VCaP (cell line): ENCODE results near the gene MRPL50.
"Not testable (repeated sequence)": the region's sequence is repeated elsewhere in the genome, so short reads cannot be mapped to it uniquely, and the experiment has no call there.

Source experiments
- H3K27ac ChIP-seq: fragments of 450-650 bp; 2 replicates; pipeline ENCODE4 v1.5.1; 2017
- CTCF ChIP-seq: fragments of 450-650 bp; conservative IDR thresholded peaks from 2 replicates; pipeline ENCODE4 v1.5.1; 2017; ENCODE audit warnings: mild to moderate bottlenecking, moderate library complexity

The MRPL50 gene

DNA sequence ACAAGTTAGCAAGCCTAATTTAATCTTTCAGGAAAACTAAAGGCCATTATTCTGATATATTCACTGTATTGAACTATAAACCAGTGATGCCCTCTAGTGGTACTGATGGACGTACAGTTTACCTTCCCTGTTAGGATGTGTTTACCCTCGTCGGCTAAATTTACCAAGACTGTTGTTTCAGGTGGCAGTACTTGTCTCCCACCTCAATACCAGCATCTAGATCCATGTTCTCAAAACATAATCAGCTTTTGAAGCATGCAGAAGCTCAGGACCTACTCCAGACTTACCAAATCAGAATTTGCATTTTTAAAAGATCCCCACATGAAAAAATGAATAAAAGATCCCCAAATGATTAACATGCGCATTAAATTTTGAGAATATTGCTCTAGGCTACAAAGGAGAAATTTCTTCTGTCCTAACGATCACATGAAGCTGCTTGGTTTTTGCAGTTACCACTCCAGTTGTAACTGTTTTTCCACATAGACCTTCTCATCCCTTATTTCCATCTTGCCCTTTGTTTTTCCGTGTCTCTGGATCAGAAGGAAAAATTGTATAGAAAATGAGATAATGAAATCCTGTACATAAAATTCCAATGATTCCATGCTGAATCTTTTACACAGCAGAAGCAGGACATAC, 10.4 kb downstream of the MRPL50 start:
- peak overlapping the region; percentile 45; the same call in 1 of the 2 replicates for H3K27ac ChIP-seq

DNA sequence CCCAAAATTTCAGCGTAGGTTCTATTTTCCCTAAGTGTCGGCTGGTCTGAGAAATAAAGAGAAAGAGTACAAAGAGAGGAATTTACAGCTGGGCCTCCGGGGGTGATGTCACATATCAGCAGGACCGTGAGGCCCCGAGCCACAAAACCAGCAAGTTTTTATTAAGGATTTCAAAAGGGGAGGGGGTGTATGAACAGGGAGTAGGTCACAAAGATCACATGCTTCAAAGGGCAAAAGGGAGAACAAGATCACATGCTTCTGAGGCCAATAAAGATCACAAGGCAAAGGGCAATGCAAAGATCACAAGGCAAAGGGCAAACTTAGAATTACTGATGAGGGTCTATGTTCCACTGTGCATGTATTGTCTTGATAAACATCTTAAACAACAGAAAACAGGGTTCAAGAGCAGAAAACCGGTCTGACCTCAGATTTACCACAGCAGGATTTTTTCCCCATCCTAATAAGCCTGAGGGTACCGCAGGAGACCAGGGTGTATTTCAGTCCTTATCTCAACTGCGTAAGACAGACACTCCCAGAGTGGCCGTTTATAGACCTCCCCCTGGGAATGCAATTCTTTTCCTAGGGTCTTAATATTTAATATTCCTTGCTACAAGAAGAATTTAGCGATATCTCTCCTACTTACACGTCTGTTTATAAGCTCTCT, 13.4 kb downstream of the MRPL50 start, which contains the start of gene BAAT:
Gene BAAT, minus strand, starts transcription at position 134 of the 664 bp plus-strand sequence. CDS start 13,602 bp downstream, outside the sequence.
- not testable (repeated sequence) for H3K27ac ChIP-seq

More for the DNA sequence above, 10.4 kb downstream of the MRPL50 start:
- peak; percentile 73 for TF ChIP-seq CTCF

DNA sequence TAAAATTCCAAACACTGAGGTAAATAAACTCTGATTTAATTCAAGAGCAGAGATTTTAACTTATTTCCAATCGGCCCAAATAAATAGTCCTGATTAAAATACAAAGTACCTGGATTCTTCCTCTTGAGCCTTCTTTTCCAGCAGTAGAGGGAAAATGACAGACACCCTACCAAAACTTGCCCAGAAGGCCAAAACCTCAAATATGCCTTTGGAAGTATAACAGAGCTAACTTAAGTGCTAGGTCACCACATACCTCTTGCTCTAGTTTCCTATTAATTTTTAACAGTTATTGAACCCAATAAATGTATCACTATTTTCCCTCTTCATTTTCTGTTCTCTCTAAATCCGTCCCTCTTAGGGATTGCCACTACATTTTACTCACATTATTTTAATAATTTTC, 15.1 kb downstream of the MRPL50 start:
- H3K27ac ChIP-seq: no peak overlapping the region
- TF ChIP-seq CTCF: no peak

DNA sequence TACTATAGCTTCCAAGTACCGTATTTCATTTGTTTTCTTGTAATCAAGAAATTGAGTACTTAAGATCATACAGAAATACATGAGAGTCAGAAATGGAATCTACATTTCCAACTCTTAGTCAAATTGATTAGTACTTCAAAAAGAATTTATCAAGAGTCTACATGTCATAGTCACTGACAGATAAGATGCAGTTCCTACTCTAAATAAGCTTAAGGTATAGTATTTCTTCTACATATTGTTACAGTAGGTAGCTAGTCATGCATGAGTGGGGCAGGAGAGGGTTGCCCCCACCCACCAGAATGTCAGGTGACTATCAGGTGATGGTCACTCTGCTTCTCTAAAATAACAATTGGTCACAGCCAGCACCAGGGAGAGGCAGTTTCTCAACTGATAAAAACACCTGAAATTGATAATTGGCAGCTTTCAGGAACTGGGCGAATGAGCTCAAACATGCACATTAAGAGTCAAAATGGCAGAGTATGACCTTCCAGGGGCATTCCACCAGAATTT, 16.5 kb downstream of the MRPL50 start:
- no peak overlapping the region for H3K27ac ChIP-seq
- TF ChIP-seq CTCF: no peak

DNA sequence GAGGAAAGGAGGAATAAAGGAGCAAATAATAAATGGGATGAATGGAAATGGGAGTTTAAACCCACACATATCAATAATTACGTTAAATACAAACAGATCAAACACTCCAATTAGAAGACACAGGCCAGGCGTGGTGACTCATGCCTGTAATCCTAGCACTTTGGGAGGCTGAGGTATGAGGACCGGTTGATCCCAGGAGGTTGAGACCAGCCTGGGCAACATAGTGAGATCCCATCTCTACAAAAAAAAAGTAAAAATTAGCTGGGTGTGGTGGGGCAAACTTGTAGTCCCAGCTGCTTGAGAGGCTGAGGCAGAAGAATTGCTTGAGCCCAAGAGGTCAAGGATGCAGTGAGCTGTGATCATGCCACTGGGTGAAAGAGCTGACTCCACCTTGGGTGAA, 17.3 kb downstream of the MRPL50 start:
- H3K27ac ChIP-seq: no peak overlapping the region
- TF ChIP-seq CTCF: no peak

- H3K27ac ChIP-seq: no peak overlapping the region
- no peak for TF ChIP-seq CTCF
Measured at GRCh38 chr9:101380295-101380694, 18.1 kb downstream of the MRPL50 start.

DNA sequence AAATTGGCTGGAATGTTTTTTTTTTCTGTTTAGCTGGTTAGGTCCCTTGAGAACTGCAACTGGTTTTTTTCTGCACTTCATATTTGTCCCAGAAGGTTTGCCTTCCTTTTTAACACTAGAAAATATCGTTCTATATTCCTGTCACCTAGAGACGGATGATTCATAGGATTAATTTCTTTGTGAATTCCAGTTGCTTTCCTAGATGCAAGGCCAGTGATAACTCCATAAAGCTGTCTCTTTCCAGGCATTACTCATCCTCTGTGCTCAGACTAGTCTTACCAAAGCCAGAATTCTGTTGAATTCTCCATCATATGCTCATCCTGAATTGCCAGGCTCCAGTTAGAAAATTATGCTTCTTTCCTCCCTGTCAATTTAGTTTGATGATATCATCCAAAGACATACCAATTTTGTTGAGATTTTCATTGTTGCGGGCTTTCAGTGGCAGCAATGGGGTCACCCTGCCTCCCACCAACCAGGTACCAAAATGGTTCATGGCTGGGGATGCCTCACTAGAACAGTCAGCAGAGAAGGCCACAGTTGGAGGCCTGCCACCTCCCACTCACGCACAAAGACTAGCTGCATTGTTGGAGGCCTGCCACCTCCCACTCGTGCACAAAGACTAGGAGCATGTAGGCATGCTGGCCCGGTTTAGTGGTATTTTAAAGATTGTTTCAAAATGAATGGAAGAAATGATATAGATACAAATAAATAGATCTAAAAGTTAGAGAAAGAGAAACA, 22.1 kb downstream of the MRPL50 start:
- TF ChIP-seq CTCF: no peak

More for the DNA sequence above, 22.1 kb downstream of the MRPL50 start:
- no peak overlapping the region for H3K27ac ChIP-seq
